GM12865 (cell line): Measurements from ENCODE around the gene BTG1.
"Not testable (repeated sequence)": the region's sequence is repeated elsewhere in the genome, so short reads cannot be mapped to it uniquely, and the experiment has no call there.

Experiments used
- DNase-seq: peaks from one replicate; pipeline ENCODE4 v3.0.0; 2010; ENCODE audit warnings: low read depth
- H3K4me3 ChIP-seq: 2 replicates; pipeline ENCODE4 v1.5.1; 2011; ENCODE audit warnings: mild to moderate bottlenecking, low read depth, low read length, control low read depth
- CTCF ChIP-seq: IDR thresholded peaks from 2 replicates; pipeline ENCODE4 v1.5.1; 2011; ENCODE audit warnings: low read length, control low read depth, low read depth, inconsistent platforms; ENCODE audit not compliant: insufficient read depth; ENCODE audit errors: missing control alignments

BTG1 gene

GRCh38 chr12:92102606-92103005, 43.0 kb downstream of the BTG1 start:
- no peak for TF ChIP-seq CTCF
- no peak for DNase-seq
- H3K4me3 ChIP-seq, result no peak overlapping the region

GRCh38 chr12:92098594-92099380, 46.9 kb downstream of the BTG1 start:
- DNase-seq, result no peak
- H3K4me3 ChIP-seq, result no peak overlapping the region
- TF ChIP-seq CTCF, result no peak

- no peak for TF ChIP-seq CTCF
- peak; percentile 18 for DNase-seq
- H3K4me3 ChIP-seq, result no peak overlapping the region
These were observed 49.1 kb downstream of the BTG1 start for GRCh38 chr12:92096346-92097136.

GRCh38 chr12:92094751-92095161, 50.9 kb downstream of the BTG1 start:
- no peak overlapping the region for H3K4me3 ChIP-seq
- no peak for DNase-seq
- TF ChIP-seq CTCF, result no peak

- H3K4me3 ChIP-seq, result not testable (repeated sequence)
- peak; percentile 73 for DNase-seq
These were observed 51.3 kb downstream of the BTG1 start for GRCh38 chr12:92094301-92094700.
